WTC11 (cell line): ENCODE data around the gene DHRSX. TPM values are rescaled to one million over a fixed set of nuclear protein-coding genes. Genes with fewer than 3 reads are reported as not detected.

ENCODE experiments used
- ATAC-seq: fragments of 200-7000 bp; cut with Tn5 transposase; 2 replicates; pipeline ENCODE4 v1.10.0; 2021; ENCODE audit warnings: mild to moderate bottlenecking, moderate library complexity
- CTCF ChIA-PET: fragments of 300-600 bp; sonication (Branson Sonifier 250); formaldehyde crosslinking; loops from one replicate; lab custom pipeline; 2021; ENCODE audit warnings: antibody characterized with exemption; lab: Charles Lee
- POLR2A ChIA-PET: fragments of 350-600 bp; sonication (Branson Sonifier 250); formaldehyde crosslinking; loops from one replicate; lab custom pipeline; 2021; ENCODE audit warnings: antibody characterized with exemption; lab: Charles Lee
- DNase-seq: peaks from one replicate; pipeline ENCODE4 v3.0.0; 2021; ENCODE audit warnings: low spot score
- H3K27ac Mint-ChIP-seq: 2 replicates; pipeline ENCODE4 v1.8.0; 2021; ENCODE audit warnings: mixed read lengths
- H3K27me3 Mint-ChIP-seq: 2 replicates; pipeline ENCODE4 v1.8.0; 2021; ENCODE audit warnings: low read depth, mild to moderate bottlenecking, moderate library complexity, mixed read lengths
- H3K36me3 Mint-ChIP-seq: 2 replicates; pipeline ENCODE4 v1.8.0; 2021; ENCODE audit warnings: mixed read lengths
- H3K4me1 Mint-ChIP-seq: 2 replicates; pipeline ENCODE4 v1.8.0; 2022; ENCODE audit warnings: mixed read lengths
- H3K4me3 Mint-ChIP-seq: 2 replicates; pipeline ENCODE4 v1.8.0; 2021; ENCODE audit warnings: mild to moderate bottlenecking, moderate library complexity, mixed read lengths
- H3K9me3 Mint-ChIP-seq: 2 replicates; pipeline ENCODE4 v1.8.0; 2021; ENCODE audit warnings: mixed read lengths
- AR ChIP-seq: fragments of 250-450 bp; sonication (Bioruptor Pico); IDR thresholded peaks from 2 replicates; pipeline ENCODE4 v1.9.0; 2021; ENCODE audit warnings: mild to moderate bottlenecking
- ATF2 ChIP-seq: sonication (generic); formaldehyde crosslinking; IDR thresholded peaks from 2 replicates; pipeline ENCODE4 v1.8.1; 2022; ENCODE audit warnings: low read depth, missing genetic modification reagents, borderline replicate concordance
- CBFB ChIP-seq: sonication (generic); formaldehyde crosslinking; IDR thresholded peaks from 2 replicates; pipeline ENCODE4 v1.8.1; 2022; ENCODE audit warnings: mild to moderate bottlenecking, low read depth, missing genetic modification reagents
- CTCF ChIP-seq: fragments of 200-600 bp; IDR thresholded peaks from 2 replicates; pipeline ENCODE4 v1.8.0; 2022; ENCODE audit warnings: antibody characterized with exemption
- E2F4 ChIP-seq: sonication (generic); formaldehyde crosslinking; IDR thresholded peaks from 2 replicates; pipeline ENCODE4 v1.8.1; 2022; ENCODE audit warnings: low read depth, mild to moderate bottlenecking, moderate library complexity, missing genetic modification reagents, borderline replicate concordance
- EMX1 ChIP-seq: fragments of 250-450 bp; sonication (Bioruptor Pico); IDR thresholded peaks from 2 replicates; pipeline ENCODE4 v1.8.0; 2021; ENCODE audit warnings: mild to moderate bottlenecking
- FOXJ3 ChIP-seq: sonication (generic); formaldehyde crosslinking; IDR thresholded peaks from 2 replicates; pipeline ENCODE4 v1.9.0; 2021; ENCODE audit warnings: missing genetic modification reagents, mild to moderate bottlenecking, borderline replicate concordance
- FOXK1 ChIP-seq: sonication (generic); formaldehyde crosslinking; IDR thresholded peaks from 2 replicates; pipeline ENCODE4 v1.8.0; 2022; ENCODE audit warnings: mild to moderate bottlenecking, moderate library complexity, missing genetic modification reagents
- FOXP4 ChIP-seq: sonication (generic); formaldehyde crosslinking; IDR thresholded peaks from 2 replicates; pipeline ENCODE4 v1.8.0; 2022; ENCODE audit warnings: mild to moderate bottlenecking, missing genetic modification reagents
- GTF2I ChIP-seq: fragments of 250-450 bp; sonication (Bioruptor Pico); conservative IDR thresholded peaks from 2 replicates; pipeline ENCODE4 v1.4.0; 2021; ENCODE audit warnings: mild to moderate bottlenecking
- HMGA2 ChIP-seq: fragments of 250-450 bp; sonication (Bioruptor Pico); IDR thresholded peaks from 2 replicates; pipeline ENCODE4 v1.4.0; 2021; ENCODE audit warnings: mild to moderate bottlenecking, moderate library complexity
- IRF2 ChIP-seq: sonication (generic); formaldehyde crosslinking; IDR thresholded peaks from 2 replicates; pipeline ENCODE4 v1.8.0; 2022; ENCODE audit warnings: low read depth, missing genetic modification reagents, borderline replicate concordance
- MYBL2 ChIP-seq: sonication (generic); formaldehyde crosslinking; IDR thresholded peaks from 2 replicates; pipeline ENCODE4 v1.8.1; 2023; ENCODE audit warnings: mild to moderate bottlenecking, moderate library complexity, missing genetic modification reagents
- NFE2L1 ChIP-seq: sonication (generic); formaldehyde crosslinking; IDR thresholded peaks from 2 replicates; pipeline ENCODE4 v1.8.1; 2023; ENCODE audit warnings: missing genetic modification reagents
- NR1H2 ChIP-seq: sonication (generic); formaldehyde crosslinking; IDR thresholded peaks from 2 replicates; pipeline ENCODE4 v1.9.0; 2021; ENCODE audit warnings: mild to moderate bottlenecking, moderate library complexity, missing genetic modification reagents
- NR3C1 ChIP-seq: sonication (generic); formaldehyde crosslinking; conservative IDR thresholded peaks from 2 replicates; pipeline ENCODE4 v1.8.1; 2023; ENCODE audit warnings: low read depth, mild to moderate bottlenecking, missing genetic modification reagents
- RORB ChIP-seq: fragments of 250-450 bp; sonication (Bioruptor Pico); IDR thresholded peaks from 2 replicates; pipeline ENCODE4 v1.9.0; 2021; ENCODE audit warnings: mild to moderate bottlenecking
- SMAD4 ChIP-seq: sonication (generic); formaldehyde crosslinking; IDR thresholded peaks from 2 replicates; pipeline ENCODE4 v1.8.0; 2022; ENCODE audit warnings: mild to moderate bottlenecking, missing genetic modification reagents
- ZBTB21 ChIP-seq: sonication (generic); formaldehyde crosslinking; IDR thresholded peaks from 2 replicates; pipeline ENCODE4 v1.8.1; 2023; ENCODE audit warnings: mild to moderate bottlenecking, missing genetic modification reagents, borderline replicate concordance
- ZMAT4 ChIP-seq: fragments of 250-450 bp; sonication (Bioruptor Pico); IDR thresholded peaks from 2 replicates; pipeline ENCODE4 v1.9.0; 2021; ENCODE audit warnings: mild to moderate bottlenecking
- ZNF263 ChIP-seq: sonication (generic); formaldehyde crosslinking; IDR thresholded peaks from 2 replicates; pipeline ENCODE4 v1.8.1; 2022; ENCODE audit warnings: low read depth, mild to moderate bottlenecking, moderate library complexity, missing genetic modification reagents
- ZNF532 ChIP-seq: fragments of 250-450 bp; sonication (Bioruptor Pico); IDR thresholded peaks from 2 replicates; pipeline ENCODE4 v1.9.0; 2021; ENCODE audit warnings: mild to moderate bottlenecking, borderline replicate concordance
- ZNF671 ChIP-seq: fragments of 250-450 bp; sonication (Bioruptor Pico); IDR thresholded peaks from 2 replicates; pipeline ENCODE4 v1.8.0; 2021; ENCODE audit warnings: mild to moderate bottlenecking
- total RNA-seq: library from RNA; stranded (reverse); gene quantifications from 3 replicates; pipeline ENCODE4 v1.2.3, GENCODE V29; 2021

The DHRSX gene
- total RNA-seq, 1 experiment from 2014 or later: 28.2 TPM

- ATAC-seq: no peak
- H3K27me3 Mint-ChIP-seq: no peaks in the 10 kb centered on the region
- DNase-seq: no peak
- no peak for TF ChIP-seq CBFB (CRISPR knock-in tag)
- no peak for TF ChIP-seq IRF2 (CRISPR knock-in tag)
- no peak for TF ChIP-seq AR (CRISPR knock-in tag)
- TF ChIP-seq MYBL2 (CRISPR knock-in tag): no peak
- no peak for TF ChIP-seq ZNF263 (CRISPR knock-in tag)
- TF ChIP-seq NFE2L1 (CRISPR knock-in tag): no peak
- TF ChIP-seq HMGA2: no peak
- TF ChIP-seq ZMAT4 (CRISPR knock-in tag): no peak
- TF ChIP-seq FOXP4: no peak
- no peak for TF ChIP-seq CTCF
- TF ChIP-seq SMAD4 (CRISPR knock-in tag): no peak
- TF ChIP-seq GTF2I: no peak
- no peak for TF ChIP-seq ZNF671
- TF ChIP-seq NR3C1 (CRISPR knock-in tag): no peak
- no peak for TF ChIP-seq NR1H2 (CRISPR knock-in tag)
- no peak for TF ChIP-seq E2F4 (CRISPR knock-in tag)
- CTCF ChIA-PET: no interaction called here
- POLR2A ChIA-PET: no interaction called here
- H3K4me1 Mint-ChIP-seq: 0 out of 2 replicates have a peak, but pooled peaks cover 6% of the 10 kb centered on the region
- 0 out of 2 replicates have a peak, but pooled peaks cover under 1% of the 10 kb centered on the region for H3K36me3 Mint-ChIP-seq
- no peak overlapping the region for H3K27ac Mint-ChIP-seq
- H3K9me3 Mint-ChIP-seq: no peaks in the 10 kb centered on the region
- no peak overlapping the region for H3K4me3 Mint-ChIP-seq
These were observed 86.4 kb downstream of the DHRSX start for GRCh38 chrX:2414384-2414783.

GRCh38 chrX:2413969-2414368 is 86.8 kb downstream of the DHRSX start:
- peaks cover 4% of the 10 kb centered on the region for H3K36me3 Mint-ChIP-seq
- no peaks in the 10 kb centered on the region for H3K9me3 Mint-ChIP-seq
- no peak for ATAC-seq
- no peak overlapping the region for H3K27ac Mint-ChIP-seq
- DNase-seq: no peak
- no peaks in the 10 kb centered on the region for H3K27me3 Mint-ChIP-seq
- POLR2A ChIA-PET: no interaction called here
- H3K4me1 Mint-ChIP-seq: peaks cover 10% of the 10 kb centered on the region
- CTCF ChIA-PET: no interaction called here
- no peak overlapping the region for H3K4me3 Mint-ChIP-seq
- TF ChIP-seq NR3C1 (CRISPR knock-in tag): no peak
- TF ChIP-seq EMX1 (CRISPR knock-in tag): no peak
- no peak for TF ChIP-seq RORB (CRISPR knock-in tag)
- TF ChIP-seq SMAD4 (CRISPR knock-in tag): no peak
- no peak for TF ChIP-seq FOXK1
- no peak for TF ChIP-seq GTF2I
- no peak for TF ChIP-seq ZBTB21 (CRISPR knock-in tag)
- TF ChIP-seq NR1H2 (CRISPR knock-in tag): no peak
- TF ChIP-seq ZNF671: no peak
- no peak for TF ChIP-seq ATF2 (CRISPR knock-in tag)
- no peak for TF ChIP-seq ZNF532 (CRISPR knock-in tag)
- no peak for TF ChIP-seq FOXJ3 (CRISPR knock-in tag)
